Measurements from ENCODE around the gene GRIA3.

GRIA3 gene

DNA sequence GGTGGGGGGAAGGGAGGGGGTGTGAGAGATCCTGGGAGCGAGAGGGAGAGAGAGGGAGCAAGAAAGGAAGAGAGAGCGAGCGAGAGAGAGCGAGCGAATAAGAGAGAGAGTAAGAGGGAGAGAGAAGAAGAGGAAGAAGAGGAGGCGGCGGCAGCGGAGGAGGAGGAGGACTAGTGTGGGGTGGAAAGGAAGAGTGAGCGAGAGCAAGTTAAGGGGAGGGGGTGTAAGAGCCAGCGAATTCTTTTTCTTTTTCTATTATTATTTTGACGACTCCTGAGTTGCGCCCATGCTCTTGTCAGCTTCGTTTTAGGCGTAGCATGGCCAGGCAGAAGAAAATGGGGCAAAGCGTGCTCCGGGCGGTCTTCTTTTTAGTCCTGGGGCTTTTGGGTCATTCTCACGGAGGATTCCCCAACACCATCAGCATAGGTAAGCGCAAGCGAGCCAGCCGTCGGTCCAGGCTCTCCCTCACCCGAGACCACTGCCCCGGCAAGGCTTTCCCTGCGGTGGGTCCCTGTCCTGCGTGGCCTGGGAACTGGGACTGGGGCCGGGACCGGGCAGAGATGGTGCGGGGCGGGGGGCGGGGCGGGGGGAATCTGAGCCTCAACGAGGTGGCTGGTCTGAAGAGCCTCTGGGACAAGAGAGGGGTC is at the start of gene GRIA3:
Gene GRIA3 (plus strand): TSS at position 60 of the 647 bp plus-strand sequence. CDS start 258 bp downstream, at position 318.
- DNase-seq, result no peak

DNA sequence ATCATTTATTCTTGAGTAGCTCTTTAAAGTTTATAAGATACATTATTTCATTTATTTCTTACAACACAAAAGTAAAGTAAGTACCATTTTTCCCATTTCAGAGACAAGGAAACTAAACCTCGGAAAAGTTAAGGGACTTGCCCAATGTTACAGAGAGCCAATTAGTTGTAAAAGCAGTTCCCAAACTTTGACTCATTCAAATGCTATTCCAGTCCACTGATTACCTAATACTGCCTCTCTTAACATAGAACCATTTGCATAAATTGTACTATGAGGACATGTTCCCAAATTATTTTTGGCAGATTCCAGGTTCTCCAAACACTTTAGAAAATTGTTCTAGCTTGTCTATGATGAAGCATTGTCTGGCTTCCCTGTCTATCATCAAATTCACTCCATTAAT is 45.6 kb upstream of the GRIA3 start:
- no peak for DNase-seq

- DNase-seq, result no peak
Observed at GRCh38 chrX:123140454-123140853, 43.6 kb upstream of the GRIA3 start.

DNA sequence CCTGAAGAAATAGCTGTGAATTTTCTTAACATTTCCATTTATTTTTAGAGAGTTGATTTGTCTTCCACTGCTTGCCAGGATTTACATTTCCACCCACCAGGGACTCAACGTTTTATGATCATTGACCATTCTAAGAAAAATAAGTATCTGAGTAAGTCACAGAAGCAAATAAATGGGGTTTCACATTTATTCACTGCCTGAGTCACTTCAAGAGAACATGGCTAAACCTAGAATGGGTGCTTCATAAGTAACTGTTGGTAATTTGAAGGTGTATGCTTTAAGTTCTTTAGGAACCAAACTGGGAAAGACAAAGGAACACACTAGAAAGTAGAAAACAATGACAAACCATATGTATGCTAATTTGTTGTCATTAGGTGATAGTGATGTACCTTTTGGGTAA is 43.2 kb upstream of the GRIA3 start:
- no peak for DNase-seq

- no peak for DNase-seq
Observed at GRCh38 chrX:123153846-123154335, 30.2 kb upstream of the GRIA3 start.

DNA sequence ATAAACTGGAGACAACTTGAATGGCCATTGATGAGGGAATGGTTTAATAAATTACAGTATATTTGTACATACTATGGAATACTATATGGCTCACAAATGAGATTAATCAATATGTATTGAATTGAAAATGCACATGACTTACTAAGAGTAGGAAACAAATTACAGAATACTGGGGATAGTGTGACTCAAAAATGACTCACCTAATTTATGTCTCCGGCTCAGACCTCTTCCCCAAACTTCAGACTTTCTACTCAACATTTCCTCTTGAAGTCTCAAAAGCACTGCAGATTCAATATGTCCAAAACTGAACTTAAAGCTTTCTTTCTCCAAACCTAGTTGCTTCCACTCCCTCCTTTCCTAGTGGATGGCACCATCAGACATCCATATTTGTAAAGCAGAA is 28.8 kb upstream of the GRIA3 start:
- DNase-seq, result no peak

GRCh38 chrX:123157586-123157985 is 26.5 kb upstream of the GRIA3 start:
- DNase-seq, result no peak

GRCh38 chrX:123159403-123159802 is 24.7 kb upstream of the GRIA3 start:
- DNase-seq, result no peak

GRCh38 chrX:123167621-123168020 is 16.5 kb upstream of the GRIA3 start:
- DNase-seq, result no peak

GRCh38 chrX:123169247-123169901 is 14.7 kb upstream of the GRIA3 start:
- no peak for DNase-seq

DNA sequence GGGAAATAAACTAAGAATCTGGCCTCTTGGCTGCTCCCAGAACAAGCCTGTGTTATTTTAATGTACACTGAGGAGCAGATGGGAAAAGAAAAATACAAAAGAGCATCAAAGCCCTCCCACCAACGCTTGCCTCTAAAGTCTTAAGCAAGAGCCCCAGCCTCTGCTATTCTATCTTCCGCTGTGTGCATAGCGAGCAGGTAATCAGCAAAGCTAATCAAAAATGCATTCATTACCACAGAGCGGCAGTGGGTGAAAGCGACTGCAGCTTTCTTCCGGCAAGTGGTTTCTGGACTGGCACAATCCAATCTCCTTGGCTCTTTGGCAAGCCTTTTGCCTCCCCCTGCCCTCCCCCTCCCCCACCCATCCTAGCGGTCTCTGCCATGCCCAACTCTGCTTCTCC is 13.5 kb upstream of the GRIA3 start:
- DNase-seq, result no peak

DNA sequence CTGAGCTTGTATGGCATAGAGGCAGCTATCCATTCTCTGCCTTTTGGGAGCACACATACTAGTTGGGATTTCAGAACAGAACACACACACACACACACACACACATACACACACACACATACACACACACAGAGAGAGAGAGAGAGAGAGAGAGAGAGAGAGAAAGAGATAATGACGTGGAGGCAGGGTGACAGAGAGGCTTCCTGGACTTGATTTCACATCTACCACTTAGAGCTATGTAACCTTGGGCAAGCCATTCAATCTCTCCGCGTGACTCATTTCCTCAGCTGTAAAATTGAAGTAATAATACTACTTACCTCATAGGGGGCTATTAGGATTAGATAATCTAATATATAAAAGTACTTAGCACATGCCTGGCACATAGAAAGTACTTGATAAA is 12.3 kb upstream of the GRIA3 start:
- no peak for DNase-seq

- DNase-seq, result no peak
Observed at GRCh38 chrX:123172869-123173268, 11.2 kb upstream of the GRIA3 start.

DNA sequence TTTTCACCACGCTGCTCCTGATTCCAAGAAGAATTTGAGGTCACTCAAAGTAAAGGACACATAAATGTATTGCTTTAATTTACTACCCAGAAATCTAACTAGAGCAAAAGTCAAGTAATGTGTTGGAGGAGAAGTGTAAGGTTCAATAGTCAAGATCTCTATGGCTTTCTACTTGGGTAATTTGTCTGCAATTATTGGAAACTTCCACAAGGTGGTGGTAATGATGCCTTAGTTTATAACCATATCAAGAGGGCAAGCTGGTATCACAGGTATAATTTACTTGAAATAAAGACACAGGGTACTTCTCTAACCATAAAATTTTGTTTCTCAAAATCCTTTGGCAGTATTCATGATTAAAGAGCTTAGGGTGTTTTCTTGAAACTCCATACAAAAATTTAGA is 10.2 kb upstream of the GRIA3 start:
- no peak for DNase-seq

DNA sequence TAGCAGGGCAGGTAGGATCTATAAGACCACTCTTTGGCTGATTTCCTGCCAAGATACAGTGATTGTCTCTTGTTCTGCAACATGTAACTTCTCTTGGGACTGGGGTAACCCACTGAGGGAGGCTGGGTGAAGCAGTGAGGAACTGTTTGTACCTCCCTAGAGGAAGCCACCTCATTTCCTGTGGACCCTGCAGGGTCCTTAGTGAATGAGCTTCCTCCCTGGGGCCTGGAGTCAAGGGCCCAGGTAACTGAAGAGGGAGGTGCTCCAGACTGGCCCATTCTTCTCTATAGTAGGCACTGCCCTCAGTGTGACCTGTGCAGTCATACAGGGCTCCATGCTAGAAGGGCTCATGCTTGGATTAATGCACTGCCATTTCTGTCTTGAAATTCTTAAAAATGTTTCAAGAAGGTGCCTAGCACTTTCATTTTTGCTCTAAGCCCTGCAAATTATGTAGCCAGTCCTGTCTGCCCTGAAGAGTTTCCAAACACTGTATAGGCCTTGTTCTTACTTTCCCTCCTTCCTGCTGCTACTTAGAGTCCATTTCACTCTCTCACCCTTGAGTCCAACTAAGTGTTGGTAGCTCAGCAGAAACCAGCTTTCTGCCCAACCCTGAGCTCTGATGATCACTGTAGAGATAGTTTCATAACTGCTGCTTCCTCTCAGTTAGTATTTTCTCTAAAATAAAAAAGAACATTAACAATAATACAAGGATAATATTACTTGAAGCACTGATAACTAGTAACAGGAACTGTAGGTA is 8.5 kb upstream of the GRIA3 start:
- no peak for DNase-seq

GRCh38 chrX:123181233-123181914 is 2.7 kb upstream of the GRIA3 start:
- no peak for DNase-seq

DNA sequence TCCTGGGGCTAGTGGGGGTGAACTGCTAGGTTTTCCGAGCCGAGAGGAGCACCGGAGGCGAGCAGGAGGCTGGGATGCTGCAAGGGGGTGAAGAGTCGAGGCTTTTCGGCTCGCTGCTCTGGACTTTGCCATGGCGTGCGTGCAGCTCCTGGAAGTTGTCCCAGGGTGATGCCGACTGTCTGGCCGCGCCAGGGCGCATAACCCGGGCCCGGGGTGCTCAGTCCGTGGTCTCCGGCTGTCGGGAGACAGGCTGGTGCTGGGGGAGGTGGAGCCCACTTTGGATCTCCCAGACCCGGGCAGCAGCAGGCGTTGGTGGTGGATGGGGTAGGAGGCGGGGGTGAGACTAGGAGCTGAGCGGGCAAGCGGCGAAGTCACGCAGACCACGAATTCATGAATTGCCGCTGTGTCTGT is 793 bp downstream of the GRIA3 start:
- no peak for DNase-seq

GRCh38 chrX:123185721-123186120 is 1.6 kb downstream of the GRIA3 start:
- no peak for DNase-seq

GRCh38 chrX:123186801-123187200 is 2.7 kb downstream of the GRIA3 start:
- no peak for DNase-seq

- no peak for DNase-seq
Observed at GRCh38 chrX:123188081-123188480, 4.0 kb downstream of the GRIA3 start.

GRCh38 chrX:123189338-123189737 is 5.3 kb downstream of the GRIA3 start:
- no peak for DNase-seq

- no peak for DNase-seq
Observed at GRCh38 chrX:123190096-123190495, 6.0 kb downstream of the GRIA3 start.

DNA sequence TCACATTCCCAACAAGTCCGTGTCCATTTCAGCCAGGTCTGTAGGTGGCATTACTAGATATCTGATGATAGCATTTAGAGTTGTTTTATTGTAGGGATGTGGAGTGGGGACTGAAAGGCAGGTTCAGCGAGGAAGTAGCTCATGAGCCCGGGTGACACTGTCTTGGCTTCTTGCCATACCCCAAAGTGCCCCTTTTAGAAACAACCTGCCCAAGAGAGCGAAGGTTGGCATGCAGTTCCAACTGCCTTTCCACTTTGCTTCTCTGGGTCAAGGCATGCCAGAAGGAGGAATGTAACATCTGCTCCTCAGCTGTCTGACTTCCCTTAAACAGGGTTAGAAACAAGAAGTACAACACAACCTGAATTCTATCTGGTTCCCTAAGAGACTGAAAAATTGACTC is 9.0 kb downstream of the GRIA3 start:
- DNase-seq, result no peak
